ENCODE data around the gene TTC28.

TTC28 gene

GRCh38 chr22:28443526-28443876, 236.1 kb downstream of the TTC28 start:
- in situ Hi-C loops (cut with MboI; ENCODE audit: low sequenced_read_pairs), result no loop called here

GRCh38 chr22:28442711-28443525, 236.7 kb downstream of the TTC28 start:
- in situ Hi-C loops (cut with MboI; ENCODE audit: low sequenced_read_pairs), result no loop called here

DNA sequence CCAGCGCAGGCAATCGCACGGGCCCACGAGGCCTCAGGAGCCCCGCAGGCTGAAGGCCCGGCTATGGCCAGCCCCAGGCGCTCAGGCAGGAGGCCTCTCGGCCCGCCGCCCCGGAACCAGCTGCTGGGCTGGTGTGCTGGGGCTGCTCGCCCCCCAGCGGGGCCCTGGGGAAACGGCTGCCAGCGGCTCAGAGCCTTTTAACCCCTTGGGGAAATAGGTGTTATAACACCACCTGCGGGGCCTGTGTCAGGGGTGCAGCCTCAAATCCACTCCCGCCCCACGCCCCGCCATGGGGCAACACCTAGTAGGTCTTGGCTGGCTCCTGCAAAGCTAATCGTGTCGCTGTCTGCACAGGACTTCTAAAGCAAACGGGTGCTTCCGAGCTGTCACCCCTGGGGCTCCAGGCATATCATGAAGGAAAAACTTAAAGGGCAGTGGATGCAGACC, 237.4 kb downstream of the TTC28 start:
- in situ Hi-C loops (cut with MboI; ENCODE audit: low sequenced_read_pairs), result no loop called here

- in situ Hi-C loops (cut with MboI; ENCODE audit: low sequenced_read_pairs), result no loop called here
Observed at GRCh38 chr22:28441720-28442263, 237.8 kb downstream of the TTC28 start.

- in situ Hi-C loops (cut with MboI; ENCODE audit: low sequenced_read_pairs), result no loop called here
Observed at GRCh38 chr22:28440592-28441390, 238.8 kb downstream of the TTC28 start.

DNA sequence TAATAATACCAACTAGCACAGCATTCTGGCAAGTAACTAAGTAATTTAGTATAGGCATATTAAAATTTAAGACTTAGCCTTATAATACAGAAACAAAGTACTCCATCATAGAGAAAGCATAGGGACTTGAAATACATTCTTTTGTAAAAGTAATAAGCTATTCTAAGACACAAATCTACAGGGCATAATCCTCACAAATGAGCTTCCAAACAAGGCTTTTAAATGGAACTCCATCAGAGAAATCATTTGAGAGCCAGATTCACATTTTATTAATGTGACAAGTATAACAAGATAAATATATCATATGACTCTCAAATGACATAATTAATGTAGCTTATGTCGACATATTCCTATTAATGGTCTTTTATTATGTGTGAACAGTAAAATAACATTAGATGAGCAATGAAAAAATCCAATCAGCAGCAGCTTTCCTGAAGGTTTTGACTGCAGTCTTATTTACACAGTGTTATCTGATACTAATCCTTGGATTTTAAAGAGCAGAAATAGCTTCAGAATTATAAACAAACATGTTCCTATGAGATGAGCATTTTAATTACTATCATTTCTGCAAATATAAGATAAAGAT, 241.4 kb downstream of the TTC28 start:
- in situ Hi-C loops (cut with MboI; ENCODE audit: low sequenced_read_pairs), result no loop called here

DNA sequence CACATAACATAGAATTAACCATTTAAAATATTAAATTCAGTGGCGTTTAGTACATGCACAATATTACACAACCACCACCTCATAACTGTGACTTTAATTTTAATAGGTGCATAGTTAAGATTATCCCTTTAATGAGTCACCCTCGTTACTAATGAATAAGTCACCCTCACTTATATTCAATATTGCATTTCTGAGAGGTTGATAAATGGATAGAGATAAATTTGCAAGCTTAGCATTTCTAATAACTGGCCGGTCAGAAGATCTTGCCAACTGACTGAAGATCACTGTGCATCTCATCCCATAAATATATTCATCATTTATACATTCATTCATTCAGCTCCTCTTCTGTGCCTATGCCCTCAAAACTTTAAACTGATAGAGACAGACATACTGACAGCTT, 243.7 kb downstream of the TTC28 start:
- in situ Hi-C loops (cut with MboI; ENCODE audit: low sequenced_read_pairs), result no loop called here

GRCh38 chr22:28435140-28435768, 244.4 kb downstream of the TTC28 start:
- in situ Hi-C loops (cut with MboI; ENCODE audit: low sequenced_read_pairs), result no loop called here

DNA sequence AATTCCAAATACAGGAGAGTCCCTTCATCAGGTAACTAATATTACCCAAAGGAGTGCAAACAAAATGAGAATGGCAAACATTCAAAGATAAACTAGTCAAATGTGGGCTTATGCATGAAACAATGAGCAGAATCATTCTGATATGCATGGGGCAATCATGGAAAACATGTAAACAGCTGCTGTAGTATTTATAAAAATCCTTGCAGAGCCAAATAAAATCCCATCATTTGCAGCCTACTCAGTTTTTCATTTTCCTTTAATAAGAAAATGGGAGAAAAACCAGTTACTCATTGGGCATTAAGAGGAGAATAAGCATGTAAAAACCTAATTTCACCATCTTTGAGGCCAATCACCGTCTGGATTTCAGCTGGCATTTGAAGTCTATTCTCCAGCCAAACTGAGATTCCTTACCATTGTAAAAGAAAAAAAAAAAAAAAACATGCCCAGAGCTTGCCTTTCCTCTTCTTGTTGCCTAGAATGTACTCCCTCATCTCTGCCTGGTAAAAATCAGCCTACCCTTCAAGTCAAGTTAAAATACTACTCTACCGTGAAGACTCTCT, 249.1 kb downstream of the TTC28 start:
- in situ Hi-C loops (cut with MboI; ENCODE audit: low sequenced_read_pairs), result no loop called here

DNA sequence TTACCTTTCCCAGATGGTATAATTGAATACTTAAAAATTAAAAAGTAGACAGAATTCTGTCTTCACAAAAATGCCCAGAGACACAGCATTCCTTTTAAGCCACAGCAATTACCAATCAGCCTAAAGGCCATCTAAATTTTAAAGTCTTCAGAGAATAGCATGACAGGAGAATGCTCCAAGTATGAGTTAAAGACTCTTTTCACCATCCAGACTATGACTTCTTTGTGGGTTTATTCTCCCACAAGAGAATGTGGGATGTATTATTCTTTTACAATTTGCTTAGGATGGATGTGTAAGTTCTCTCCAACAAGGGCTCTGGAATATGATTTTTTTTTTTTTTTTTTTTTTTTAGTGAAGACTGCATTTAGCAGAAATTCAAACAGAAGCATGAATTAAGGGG, 249.9 kb downstream of the TTC28 start:
- in situ Hi-C loops (cut with MboI; ENCODE audit: low sequenced_read_pairs), result no loop called here

DNA sequence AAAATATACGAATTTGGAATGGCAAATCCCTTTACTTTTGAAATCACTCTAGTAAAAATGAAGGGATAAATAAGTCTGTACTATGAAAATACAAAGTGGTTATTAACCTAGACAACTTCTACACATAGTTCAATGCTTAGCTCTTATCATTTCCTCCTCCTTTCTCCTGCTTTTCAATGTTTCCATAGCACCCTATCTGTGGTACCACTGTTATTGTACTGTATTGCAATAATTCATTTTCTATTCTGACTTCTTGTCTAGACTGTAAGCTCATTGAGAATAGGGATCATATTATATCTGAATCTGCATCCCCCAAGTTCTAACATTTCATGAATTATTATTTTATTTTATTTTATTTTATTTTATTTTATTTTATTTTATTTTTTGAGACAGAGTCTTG, 251.4 kb downstream of the TTC28 start:
- in situ Hi-C loops (cut with MboI; ENCODE audit: low sequenced_read_pairs), result no loop called here

- in situ Hi-C loops (cut with MboI; ENCODE audit: low sequenced_read_pairs), result no loop called here
Observed at GRCh38 chr22:28426346-28427132, 253.1 kb downstream of the TTC28 start.

GRCh38 chr22:28425211-28425610, 254.4 kb downstream of the TTC28 start:
- in situ Hi-C loops (cut with MboI; ENCODE audit: low sequenced_read_pairs), result no loop called here

GRCh38 chr22:28424427-28425080, 255.1 kb downstream of the TTC28 start:
- in situ Hi-C loops (cut with MboI; ENCODE audit: low sequenced_read_pairs), result no loop called here

DNA sequence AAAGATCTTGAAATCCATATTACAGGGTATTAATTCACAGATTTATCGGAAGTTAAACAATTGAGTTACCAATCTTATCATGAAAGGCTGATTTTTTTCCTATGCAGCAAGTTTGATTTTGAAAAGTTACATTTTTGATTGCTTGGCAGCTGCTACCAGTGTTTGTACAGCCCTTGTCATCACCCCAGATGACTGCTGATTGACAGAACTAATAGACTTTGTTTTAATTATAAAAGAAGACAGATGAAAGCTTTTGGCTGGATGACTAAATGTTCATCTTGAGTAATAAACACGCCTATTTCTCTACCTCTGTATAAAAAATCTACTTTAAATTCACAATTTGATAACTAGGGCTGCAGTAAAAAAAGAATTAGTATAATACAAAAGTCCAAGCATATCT, 259.7 kb downstream of the TTC28 start:
- in situ Hi-C loops (cut with MboI; ENCODE audit: low sequenced_read_pairs), result no loop called here

- in situ Hi-C loops (cut with MboI; ENCODE audit: low sequenced_read_pairs), result no loop called here
Observed at GRCh38 chr22:28418008-28418407, 261.6 kb downstream of the TTC28 start.

DNA sequence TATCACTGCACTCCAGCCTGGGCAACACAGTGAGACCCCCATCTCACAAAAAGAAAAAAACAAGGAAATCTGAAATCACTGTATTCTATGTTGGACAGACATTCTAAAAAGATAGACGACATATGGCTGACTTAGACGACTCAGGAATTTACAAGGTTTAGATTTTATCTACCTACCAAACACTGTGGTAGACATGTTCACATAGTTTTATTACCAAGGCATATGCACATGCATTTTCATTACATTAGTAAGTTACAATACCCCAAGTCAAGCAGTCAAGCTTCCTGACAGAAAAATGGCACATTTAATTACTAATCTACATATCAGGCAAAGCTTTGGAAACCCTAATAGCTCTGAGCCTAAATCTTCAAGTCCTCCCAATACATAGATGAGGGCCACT, 262.2 kb downstream of the TTC28 start:
- in situ Hi-C loops (cut with MboI; ENCODE audit: low sequenced_read_pairs), result no loop called here

GRCh38 chr22:28414913-28415312, 264.7 kb downstream of the TTC28 start:
- in situ Hi-C loops (cut with MboI; ENCODE audit: low sequenced_read_pairs), result no loop called here

DNA sequence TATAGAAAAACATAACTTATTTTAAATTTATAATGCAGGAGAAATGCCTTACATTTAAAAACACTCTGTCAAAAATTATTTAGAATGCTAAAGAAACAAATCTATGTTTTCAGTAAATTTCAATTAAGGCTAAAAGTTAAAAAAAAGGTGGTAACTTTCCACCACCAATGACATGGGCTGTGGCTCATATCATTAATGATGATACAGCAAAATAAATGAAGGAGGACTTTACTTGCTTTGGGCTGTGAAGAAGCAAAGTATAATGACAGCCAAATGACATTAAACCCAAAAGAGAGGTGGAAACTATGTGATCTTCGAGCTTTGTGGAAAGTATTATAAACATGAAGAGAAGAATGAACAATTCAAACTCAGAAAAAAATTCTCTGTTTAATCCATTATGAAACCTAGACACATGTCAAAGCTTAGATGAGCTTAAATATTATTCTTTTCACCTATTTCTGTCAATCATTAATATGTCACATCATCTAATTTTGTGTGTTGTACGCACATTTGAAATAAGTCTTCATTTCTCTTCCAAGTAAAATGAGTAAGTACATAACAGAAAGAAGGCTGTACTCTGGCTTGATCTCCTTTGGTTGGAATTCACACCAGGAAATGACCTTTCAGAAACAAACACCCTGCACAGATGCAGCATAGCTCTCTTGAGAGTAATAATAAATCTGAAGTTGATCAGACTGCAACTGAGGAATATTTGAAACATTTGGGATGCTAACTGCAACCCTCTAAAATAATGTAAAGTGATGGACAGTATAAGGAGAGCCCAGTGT, 265.8 kb downstream of the TTC28 start:
- in situ Hi-C loops (cut with MboI; ENCODE audit: low sequenced_read_pairs), result no loop called here
